Superior temporal gyrus (tissue), 1 donor: Measurements from ENCODE around the gene PEAK3.
A peak's percentile ranks its signal among the peaks of the same experiment; 100 is the strongest.

Source experiments
- DNase-seq: peaks from one replicate; pipeline ENCODE4 v3.0.0-alpha.2; 2016; ENCODE audit errors: extremely low spot score

PEAK3 gene, protein sequence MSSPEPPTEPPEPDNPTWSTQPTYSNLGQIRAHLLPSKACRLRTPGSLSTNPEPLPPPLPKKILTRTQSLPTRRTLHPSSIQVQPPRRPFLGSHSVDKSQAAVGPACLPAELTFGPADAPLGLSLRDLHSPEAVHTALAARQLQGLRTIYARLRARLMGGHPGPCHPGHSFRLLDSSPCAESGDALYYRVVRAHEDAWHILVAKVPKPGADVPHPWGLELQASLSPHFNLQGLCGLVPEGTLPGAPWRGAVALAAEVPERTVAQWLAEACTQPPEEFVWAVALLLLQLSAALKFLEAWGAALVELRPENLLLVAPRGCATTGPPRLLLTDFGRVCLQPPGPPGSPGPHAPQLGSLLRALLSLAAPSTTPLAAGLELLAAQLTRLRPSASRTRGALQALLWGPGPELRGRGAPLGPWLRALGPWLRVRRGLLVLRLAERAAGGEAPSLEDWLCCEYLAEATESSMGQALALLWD

DNA sequence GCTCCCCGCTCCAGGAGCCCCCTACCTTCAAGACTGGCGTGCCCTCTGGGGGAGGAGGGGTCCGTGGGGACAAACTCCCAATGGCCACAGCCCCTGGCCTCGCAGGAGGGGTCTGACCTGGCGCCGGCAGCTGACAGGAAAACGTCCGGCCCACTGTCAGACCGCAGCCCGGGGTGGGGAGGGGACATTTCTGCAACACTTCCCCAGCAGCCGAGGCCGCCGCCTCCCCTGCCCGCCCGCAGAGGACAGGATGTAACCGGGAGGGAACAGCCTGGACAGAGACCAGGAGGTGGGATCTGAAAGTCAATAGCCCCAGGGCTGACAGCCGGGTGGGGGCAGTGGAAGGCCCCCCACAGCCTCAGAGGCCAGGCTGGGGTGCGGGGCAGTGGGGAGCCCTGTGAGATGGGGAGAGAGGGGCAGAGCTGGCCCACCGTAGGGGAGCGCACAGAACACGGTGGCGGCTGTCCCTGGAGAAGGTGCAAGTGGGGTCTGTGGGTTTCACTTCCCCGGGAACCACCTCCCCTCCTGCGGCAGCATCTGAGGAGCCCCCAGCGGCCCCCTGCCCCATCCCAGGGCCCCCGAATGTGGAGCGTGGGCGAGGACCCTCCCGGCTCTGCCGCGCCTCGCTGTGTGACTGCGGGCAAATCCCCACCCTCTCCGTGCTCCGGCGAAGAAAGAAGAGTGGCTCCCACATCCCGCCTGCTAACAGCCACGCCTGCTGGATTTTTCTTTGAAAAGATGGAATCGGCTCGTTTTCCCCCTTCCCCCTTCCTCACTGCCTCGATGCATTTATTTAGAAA lies at the start of gene PEAK3:
TSS of gene PEAK3 (minus strand) at position 114 of the 800 bp plus-strand sequence. CDS start 1,244 bp downstream, outside the sequence.
- no peak for DNase-seq

DNA sequence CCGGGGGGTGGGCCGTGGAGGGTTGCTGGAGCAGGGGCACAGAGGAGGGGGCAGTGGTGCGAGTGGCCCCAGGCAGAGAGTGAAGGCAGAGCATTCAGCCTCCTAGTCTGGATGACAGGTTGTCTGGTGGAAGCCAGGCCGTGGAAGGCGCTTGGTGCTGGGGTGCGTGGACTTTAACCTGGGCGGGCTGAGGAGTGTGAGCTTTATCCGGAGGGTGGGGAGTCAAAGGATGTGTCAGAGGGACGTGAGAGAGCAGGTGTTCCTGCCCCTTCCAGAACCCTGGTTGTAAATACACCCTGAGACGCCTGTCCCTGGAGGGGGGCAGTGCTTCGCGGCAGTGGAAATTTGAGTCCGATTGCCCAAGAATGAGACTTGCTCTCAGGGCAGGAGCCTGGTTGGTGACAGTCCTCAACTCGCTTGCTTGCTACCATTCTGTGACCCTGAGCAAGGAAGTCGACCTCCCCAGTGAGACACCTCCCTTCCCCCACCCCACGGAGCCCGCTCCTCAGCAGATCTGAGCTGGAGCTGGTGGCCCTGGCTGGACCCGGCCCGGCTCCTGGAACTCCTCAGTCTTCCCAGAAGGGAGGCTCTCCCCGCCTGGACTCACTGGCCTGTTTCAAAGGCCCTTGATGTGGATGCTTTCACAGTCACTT lies 48.8 kb upstream of the PEAK3 start:
- no peak for DNase-seq

DNA sequence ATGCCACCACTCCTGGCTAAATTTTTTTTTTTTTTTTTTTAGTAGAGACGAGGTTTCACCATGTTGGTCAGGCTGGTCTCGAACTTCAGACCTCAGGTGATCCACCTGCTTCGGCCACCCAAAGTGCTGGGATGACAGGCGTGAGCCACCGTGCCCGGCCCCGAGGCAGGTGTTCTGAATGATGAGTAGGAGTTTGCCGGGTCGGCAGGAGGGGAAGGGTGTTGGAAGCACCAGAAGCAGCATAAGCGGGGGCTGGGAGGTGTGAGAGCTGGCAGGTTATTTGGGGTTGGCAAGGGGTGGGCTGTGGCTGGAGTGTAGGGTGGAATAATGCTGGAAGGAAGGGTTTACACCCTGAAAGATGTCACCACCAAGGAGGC lies 48.3 kb upstream of the PEAK3 start:
- no peak for DNase-seq

DNA sequence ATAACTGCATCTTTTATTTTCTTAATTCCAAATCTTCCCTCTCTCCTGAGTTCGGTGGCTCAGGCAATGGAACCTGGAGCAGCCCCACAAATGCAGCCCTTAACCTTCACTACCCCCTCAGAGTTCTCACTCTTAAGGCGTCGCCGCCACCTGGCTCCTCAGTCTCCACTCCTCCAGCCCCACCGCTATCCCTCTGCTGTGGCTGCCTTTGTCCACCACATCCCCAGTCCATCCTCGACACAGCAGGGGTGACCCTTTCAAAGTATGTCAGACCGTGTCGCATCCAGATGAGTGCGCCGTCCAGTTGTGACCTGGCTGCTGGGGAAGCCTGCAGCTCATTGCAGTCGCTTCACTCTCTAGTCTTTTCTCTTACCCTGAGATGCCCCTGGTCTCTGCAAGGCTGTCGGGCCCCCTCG lies 47.5 kb upstream of the PEAK3 start:
- DNase-seq, result no peak

DNA sequence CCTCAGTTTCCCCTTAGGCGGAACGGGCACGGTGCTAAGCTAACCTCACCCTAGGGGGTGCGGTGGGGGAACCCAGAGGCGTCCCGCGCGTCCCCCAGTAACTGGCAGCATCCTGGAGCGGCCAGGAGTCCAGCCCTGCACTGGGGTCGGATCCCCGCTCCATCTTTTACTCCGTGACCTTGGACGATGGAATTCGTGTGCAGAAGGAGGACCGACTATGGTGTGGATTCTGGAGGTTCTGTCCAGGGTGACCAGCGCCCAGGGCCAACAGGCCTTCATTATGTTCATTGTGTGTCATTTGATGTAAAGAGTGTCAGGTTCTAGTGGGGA lies 47.1 kb upstream of the PEAK3 start:
- no peak for DNase-seq

DNA sequence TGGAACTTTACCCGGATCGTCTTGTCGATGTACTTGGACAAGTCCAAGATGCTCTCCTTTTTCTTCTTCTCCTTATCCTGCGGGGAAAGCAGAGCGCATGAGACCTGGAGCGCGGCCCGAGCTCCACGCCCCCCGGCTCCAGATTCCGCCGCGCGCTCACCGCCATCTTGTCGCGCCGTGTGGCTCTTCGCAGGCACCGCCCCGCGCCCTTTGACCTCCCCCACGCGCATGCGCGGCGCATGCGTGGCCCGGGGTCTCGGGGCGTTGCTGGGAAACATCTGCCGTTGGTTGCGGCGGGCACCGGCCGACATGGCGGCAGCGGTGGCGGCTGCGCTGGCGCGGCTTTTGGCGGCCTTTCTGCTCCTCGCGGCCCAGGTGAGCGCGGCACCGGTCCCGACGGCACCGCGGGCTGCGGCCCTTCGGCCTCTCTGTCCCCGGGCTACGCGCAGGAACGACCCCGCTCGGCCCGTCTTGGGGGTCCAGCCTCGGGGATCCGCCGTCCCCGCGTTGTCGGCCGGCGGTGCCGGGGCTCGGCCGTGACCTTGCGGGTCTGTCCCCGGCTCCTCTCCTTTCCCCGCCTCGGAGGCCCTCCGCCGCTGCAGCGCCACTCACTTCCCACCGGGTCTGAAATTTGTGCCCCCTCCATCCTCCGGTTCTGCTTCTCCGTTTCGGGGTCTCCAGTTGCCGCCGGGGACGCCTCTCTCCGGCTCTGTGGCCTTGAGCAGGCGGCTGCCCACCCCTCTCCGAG lies 46.6 kb upstream of the PEAK3 start, which contains the start of the genes LSM7 and SPPL2B:
TSS of gene LSM7 (minus strand) at position 186 of the 748 bp plus-strand sequence. CDS start at position 166, 20 bp downstream.
TSS of gene SPPL2B (plus strand) at position 284 of the 748 bp plus-strand sequence. CDS start at position 310, 26 bp downstream.
- DNase-seq, result peak; percentile 93

DNA sequence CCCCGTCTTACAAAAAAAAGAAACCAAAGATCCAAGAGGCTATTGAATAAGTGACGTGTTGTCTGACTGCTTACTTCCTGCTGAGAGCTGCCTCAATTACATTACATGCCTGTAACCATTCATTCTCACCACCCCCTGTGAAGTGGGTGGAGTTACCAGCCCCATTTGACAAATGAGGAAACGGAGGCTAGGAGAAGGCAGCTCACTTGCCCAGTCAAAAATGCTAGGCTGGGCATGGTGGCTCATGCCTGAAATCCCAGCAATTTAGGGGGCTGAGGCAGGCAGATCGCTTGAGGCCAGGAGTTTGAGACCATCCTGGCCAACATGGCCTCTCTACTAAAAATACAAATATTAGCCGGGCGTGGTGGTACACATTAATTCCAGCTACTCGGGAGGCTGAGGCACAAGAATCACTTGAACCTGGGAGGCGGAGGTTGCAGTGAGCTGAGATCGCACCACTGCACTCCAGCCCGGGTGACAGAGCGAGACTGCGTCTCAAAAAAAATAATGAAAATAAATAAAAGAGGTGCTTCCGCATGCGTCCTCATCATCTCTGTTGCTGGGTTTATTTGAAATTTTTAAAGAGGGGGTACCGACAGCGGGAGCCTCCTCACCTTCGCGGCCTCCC lies 45.9 kb upstream of the PEAK3 start:
- no peak for DNase-seq

DNA sequence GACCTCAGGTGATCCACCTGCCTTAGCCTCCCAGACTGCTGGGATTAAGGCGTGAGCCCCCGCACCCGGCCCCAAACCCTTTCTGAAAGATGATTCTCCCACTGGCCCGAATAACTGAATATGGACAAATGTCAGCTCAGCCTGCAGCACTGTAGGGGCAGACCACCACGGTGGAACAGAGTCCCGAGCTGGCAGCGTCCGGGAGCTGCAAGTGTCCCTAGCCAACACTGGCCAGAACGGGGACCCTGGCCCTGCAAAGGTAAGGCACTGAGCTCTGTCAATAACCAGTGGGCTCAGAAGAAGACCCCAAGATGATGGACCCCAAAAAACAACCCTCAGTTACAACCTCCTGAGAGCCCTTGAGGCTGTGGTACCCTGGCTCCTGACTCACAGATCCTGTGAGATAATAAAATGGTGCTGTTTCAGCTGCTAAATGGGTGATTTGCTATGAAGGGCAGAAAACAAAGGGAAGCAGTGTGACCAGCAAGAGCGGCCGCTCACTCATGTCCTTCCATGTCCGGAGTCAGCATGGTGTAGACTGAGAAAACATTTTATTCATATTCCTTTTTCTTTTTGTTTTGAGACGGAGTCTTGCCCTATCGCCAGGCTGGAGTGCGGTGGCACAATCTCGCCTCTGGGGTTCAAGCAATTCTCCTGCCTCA lies 44.9 kb upstream of the PEAK3 start:
- no peak for DNase-seq

DNA sequence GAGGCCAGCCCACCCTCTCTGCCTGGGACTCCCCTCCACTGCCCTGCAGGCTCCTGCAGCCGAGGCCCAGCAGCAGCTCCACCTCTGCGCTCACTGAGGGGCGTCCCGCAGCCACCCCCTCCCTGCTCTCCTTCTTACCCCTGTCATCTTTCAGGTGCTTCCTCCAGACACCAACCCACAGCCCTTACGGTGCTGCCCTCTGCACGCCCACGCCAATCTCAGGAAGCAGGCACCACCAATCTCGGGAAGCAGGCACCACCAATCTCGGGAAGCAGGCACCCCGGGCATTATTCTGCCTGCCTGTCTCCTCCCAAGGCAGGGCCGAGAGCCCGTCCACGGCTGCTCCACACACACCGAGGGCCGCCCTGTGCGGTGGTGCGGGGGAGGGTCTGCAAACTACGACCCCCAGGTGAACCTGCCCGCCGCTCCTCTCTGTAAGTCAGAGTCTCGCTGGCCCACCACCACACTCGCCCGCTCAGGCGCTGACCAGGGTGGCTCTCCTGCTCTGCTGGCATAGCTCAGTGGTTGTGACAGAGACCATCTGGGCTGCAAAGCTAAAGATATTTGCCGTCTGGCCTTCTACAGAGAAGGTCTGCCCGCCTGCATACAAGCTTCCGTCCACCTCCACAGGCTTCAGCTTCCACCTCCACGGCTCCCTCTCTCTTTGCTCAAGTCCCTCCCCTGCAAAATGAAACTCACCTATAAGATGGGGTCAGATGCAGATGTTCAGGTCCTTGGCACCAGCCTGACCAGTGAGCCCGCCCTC lies 43.5 kb upstream of the PEAK3 start:
- no peak for DNase-seq

DNA sequence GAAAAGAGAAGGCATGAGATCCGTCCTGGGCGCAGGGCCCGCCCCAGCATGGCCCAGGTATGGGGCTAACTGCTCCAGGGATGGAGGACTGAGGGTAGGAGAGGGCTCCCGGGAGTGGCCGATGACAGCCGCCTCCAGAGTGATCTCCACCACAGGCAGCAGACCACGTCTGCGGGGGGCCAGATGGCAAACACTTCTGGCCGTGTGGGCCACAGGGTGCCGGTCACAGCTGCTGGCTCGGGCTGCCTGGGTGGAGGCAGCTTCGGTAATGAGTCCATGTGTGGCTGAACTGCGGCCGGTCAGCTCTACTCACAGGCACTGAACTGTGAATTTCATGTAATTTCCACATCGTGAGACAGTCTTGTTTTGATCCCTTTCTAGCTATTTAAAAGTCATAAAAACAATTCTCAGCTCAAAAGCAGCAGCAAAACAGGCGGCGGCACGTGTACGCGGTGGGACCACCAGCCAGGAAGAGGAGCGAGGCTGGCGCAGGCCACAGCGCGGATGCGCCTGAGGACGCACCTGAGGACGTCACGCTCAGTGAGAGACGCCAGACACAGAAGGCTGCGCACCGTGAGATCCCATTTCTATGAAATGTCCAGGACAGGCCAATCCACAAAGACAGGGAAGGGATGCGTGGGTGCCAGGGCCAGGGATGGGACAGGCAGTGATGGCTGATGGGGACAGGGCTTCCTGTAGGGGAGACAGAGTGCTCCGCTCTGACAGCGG lies 42.4 kb upstream of the PEAK3 start:
- DNase-seq, result no peak

DNA sequence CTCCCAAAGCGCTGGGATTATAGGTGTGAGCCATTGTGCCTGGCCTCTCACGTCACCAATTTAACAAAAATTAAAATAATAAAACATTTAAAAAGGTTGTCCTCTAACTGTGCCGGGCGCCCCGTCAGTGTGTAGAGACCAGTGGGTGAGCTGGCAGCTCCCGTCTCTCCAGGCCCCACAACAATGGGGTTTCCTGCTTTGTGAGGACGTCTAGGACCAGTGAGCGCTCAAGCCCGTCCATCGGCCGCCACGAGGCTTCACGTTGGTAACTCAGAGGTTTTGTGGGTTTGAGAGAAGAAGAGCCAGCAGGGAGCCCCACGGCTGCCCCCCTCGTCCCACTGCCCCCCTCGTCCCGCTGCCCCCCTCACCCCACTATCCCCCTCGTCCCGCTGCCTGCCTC lies 41.7 kb upstream of the PEAK3 start:
- no peak for DNase-seq

DNA sequence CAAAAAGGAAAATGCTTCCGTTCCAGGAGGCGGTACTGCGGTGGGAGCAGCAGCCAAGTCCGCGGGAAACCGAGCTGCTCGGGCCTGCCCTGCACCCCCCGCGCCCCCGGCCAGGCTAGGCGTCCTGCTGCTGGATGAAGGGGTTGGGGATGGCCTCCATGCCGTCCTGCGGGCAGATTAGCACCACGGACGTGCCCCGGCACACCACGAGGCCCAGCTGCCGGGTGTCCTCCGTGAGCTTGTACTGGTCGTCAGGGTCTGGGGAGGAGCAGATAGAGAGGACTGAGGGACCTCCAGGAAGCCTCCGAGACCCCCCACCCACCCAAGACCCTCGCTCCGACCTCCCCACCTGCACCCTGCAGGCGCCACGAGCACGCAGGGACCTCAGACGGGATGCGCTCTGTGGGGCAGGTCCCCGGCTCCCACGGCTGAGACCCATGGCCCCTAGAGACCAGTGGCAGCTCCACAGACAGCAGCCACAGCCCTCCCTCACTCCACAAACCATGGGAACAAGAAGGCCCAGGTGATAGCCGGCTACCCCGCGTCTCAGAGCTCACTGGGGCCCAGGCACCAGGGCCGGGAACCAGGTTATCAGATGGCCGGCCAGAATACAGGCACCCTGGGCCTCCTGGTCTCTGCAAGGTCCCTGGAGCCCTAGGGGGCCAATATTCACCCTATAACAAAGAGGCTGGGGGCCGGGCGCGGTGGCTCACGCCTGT lies 39.7 kb upstream of the PEAK3 start:
- DNase-seq, result no peak

DNA sequence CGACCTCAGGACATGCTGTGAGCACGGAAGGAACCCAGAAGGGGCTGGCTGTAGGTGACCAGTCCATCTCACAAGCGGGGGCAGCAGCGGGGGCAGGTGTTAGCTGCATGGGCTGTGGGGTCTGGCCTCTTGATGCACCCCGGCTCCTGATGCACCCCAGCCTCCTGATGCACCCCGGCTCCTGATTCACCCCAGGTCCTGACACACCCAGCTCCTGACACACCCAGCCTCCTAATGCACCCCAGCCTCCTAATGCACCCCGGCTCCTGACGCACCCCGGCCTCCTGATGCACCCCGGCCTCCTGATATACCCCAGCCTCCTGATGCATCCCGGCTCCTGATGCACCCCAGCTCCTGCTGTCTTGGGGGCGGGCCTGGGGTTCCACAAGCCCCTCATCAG lies 39.0 kb upstream of the PEAK3 start:
- no peak for DNase-seq

DNA sequence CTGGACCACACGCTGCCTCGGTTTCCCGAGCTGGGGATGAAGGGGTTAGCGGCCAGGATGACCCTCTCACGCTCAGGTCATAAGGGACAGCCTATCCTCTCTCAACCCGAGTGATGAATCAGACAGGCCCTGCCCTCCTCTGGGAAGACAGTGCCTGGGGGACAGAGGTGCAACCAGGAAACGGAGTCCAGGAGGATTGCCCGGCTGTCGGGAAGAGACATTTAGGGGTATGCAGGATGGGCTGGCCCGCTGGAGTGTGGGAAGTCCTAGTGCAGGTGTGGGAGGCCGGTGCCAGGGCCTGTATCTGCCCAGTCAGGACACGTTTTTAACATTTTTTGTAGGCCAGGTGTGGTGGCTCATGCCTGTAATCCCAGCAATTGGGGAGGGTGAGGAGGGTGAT lies 38.1 kb upstream of the PEAK3 start:
- DNase-seq, result no peak

DNA sequence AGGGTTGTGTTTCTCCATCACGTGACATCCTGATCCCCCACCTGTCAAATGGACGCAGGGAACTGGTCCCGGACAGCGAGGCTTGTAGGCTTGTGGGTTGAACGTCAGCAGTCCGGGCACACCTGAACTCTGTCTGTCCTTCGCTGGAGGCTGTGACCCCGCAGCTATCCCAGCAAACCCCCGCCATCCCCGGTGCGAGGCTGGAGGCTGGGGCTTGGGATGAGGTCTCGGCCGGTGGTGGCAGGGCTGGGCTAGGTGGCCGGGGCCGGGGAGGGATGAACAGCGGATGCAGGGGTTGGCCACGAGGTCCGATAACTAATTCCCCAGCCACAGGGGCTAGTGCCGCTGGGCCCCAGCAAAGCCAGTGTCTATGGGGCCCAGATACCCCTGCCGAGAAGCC lies 37.6 kb upstream of the PEAK3 start:
- DNase-seq, result no peak

DNA sequence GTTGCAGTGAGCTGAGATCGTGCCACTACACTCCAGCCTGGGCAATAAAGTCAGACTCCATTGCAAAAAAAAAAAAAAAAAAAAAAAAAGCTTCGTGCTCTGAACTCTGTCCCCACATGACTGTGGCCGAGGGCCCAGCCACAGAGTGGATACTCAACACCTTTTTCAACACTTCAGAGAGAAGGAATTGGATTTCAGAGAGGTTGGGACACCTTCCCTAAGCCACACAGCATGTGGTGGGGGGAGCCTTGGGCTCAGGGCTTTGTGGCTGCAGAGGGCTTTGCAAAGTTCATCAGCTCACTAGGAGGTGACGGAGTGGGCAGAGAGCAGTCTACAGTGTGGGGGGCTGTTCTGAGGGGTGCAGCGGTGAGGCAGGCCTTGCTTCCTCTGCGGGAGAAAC lies 36.9 kb upstream of the PEAK3 start:
- no peak for DNase-seq

DNA sequence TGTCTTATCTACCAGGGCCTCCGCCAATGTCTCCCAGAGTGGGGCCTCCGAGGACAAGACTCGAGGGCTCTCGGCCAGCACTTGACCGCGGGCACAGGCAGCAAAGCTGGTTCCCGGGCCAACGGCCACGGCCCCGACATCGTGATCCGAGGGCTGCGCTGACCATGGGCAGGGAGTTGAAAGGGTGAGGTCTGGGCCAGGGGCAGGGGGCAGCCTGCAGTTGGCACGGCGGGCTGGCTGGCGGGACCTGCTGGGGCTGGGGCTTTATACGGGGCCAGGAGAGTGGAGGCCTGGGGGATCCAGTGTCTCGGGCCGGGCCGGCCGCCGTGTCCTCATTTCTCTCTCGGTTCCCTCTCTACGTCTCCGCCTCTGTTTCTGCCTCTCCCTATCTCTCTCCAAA lies 35.8 kb upstream of the PEAK3 start:
- no peak for DNase-seq

DNA sequence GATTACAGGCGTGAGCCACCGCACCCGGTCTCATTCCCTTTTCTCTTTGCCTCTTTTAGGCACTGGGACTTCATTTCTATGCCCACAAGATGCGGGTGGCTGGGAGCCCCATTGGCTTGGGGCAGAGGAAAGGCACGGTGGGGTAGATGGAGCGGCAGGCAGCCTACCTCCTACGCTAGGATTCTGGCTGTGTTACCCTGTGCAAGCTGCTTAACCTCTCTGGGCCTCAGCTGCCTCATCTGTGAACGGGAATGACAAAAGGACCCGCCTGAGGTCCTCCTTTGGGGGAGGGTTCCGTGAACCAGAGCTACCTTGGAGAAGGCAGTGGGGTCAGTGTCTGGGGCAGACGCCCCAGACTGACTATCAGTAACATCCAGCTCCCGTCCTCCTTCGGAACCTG lies 35.3 kb upstream of the PEAK3 start:
- DNase-seq, result no peak
